Nephron progenitor cell (in vitro differentiated cells): ENCODE results near the gene RHOBTB1.
A peak's percentile ranks its signal among the peaks of the same experiment; 100 is the strongest.

Source experiments
- DNase-seq: peaks from one replicate; pipeline ENCODE4 v3.0.0; 2021
- H3K27ac Mint-ChIP-seq: 2 replicates; pipeline ENCODE4 v1.8.0; 2021; ENCODE audit warnings: mild to moderate bottlenecking, moderate library complexity, mixed read lengths
- H3K27me3 Mint-ChIP-seq: 2 replicates; pipeline ENCODE4 v1.8.0; 2021; ENCODE audit warnings: mild to moderate bottlenecking, low read depth, mixed read lengths; ENCODE audit not compliant: poor library complexity
- H3K36me3 Mint-ChIP-seq: 2 replicates; pipeline ENCODE4 v1.8.0; 2021; ENCODE audit warnings: low read depth, mixed read lengths
- H3K4me1 Mint-ChIP-seq: 2 replicates; pipeline ENCODE4 v1.8.0; 2021; ENCODE audit warnings: mixed read lengths
- H3K4me3 Mint-ChIP-seq: 2 replicates; pipeline ENCODE4 v1.8.0; 2021; ENCODE audit warnings: mild to moderate bottlenecking, moderate library complexity, mixed read lengths
- H3K9me3 Mint-ChIP-seq: 2 replicates; pipeline ENCODE4 v1.8.0; 2021; ENCODE audit warnings: mild to moderate bottlenecking, moderate library complexity, mixed read lengths
- CTCF ChIP-seq: fragments of 200-600 bp; sonication (generic); IDR thresholded peaks from 2 replicates; pipeline ENCODE4 v1.5.0; 2021; ENCODE audit warnings: antibody characterized with exemption

Gene RHOBTB1

GRCh38 chr10:60896810-60897209 is 47.2 kb downstream of the RHOBTB1 start:
- peaks cover 26% of the 10 kb centered on the region for H3K4me1 Mint-ChIP-seq

GRCh38 chr10:60896033-60896432 is 48.0 kb downstream of the RHOBTB1 start:
- peaks cover 4% of the 10 kb centered on the region for H3K9me3 Mint-ChIP-seq
- peaks cover 27% of the 10 kb centered on the region for H3K36me3 Mint-ChIP-seq
- TF ChIP-seq CTCF, result no peak
- no peak for DNase-seq
- H3K4me3 Mint-ChIP-seq, result no peak overlapping the region
- no peak overlapping the region for H3K27ac Mint-ChIP-seq
- peaks cover 26% of the 10 kb centered on the region for H3K4me1 Mint-ChIP-seq
- H3K27me3 Mint-ChIP-seq, result no peaks in the 10 kb centered on the region

More at GRCh38 chr10:60896810-60897209, 47.2 kb downstream of the RHOBTB1 start:
- DNase-seq, result no peak
- no peak for TF ChIP-seq CTCF
- Mint-ChIP-seq H3K27ac (no peak overlapping the region), H3K4me3 (no peak overlapping the region), H3K36me3 (peaks cover 23% of the 10 kb centered on the region), H3K27me3 (no peaks in the 10 kb centered on the region), H3K9me3 (peaks cover 2% of the 10 kb centered on the region)

- H3K4me3 Mint-ChIP-seq, result no peak overlapping the region
- peaks cover 39% of the 10 kb centered on the region for H3K36me3 Mint-ChIP-seq
- no peak for DNase-seq
- H3K27me3 Mint-ChIP-seq, result no peaks in the 10 kb centered on the region
- H3K9me3 Mint-ChIP-seq, result peaks cover 4% of the 10 kb centered on the region
- no peak for TF ChIP-seq CTCF
- H3K27ac Mint-ChIP-seq, result peak overlapping the region; percentile 38
- peaks cover 26% of the 10 kb centered on the region for H3K4me1 Mint-ChIP-seq
These were observed 49.2 kb downstream of the RHOBTB1 start for GRCh38 chr10:60894786-60895185.

GRCh38 chr10:60893231-60893630 is 50.8 kb downstream of the RHOBTB1 start:
- TF ChIP-seq CTCF, result no peak
- Mint-ChIP-seq H3K27ac (no peak overlapping the region), H3K27me3 (no peaks in the 10 kb centered on the region), H3K4me3 (no peak overlapping the region), H3K36me3 (peaks cover 44% of the 10 kb centered on the region), H3K9me3 (peaks cover 4% of the 10 kb centered on the region), H3K4me1 (peaks cover 26% of the 10 kb centered on the region)
- DNase-seq, result no peak

GRCh38 chr10:60892571-60892970 is 51.4 kb downstream of the RHOBTB1 start:
- Mint-ChIP-seq H3K4me1 (peaks cover 26% of the 10 kb centered on the region), H3K4me3 (no peak overlapping the region), H3K36me3 (peaks cover 47% of the 10 kb centered on the region), H3K9me3 (peaks cover 4% of the 10 kb centered on the region), H3K27ac (no peak overlapping the region), H3K27me3 (no peaks in the 10 kb centered on the region)
- no peak for DNase-seq
- TF ChIP-seq CTCF, result no peak

- H3K27me3 Mint-ChIP-seq, result no peaks in the 10 kb centered on the region
- DNase-seq, result no peak
- peaks cover 64% of the 10 kb centered on the region for H3K36me3 Mint-ChIP-seq
- no peak for TF ChIP-seq CTCF
- no peak overlapping the region for H3K27ac Mint-ChIP-seq
- peaks cover 4% of the 10 kb centered on the region for H3K9me3 Mint-ChIP-seq
- no peak overlapping the region for H3K4me3 Mint-ChIP-seq
- H3K4me1 Mint-ChIP-seq, result peaks cover 15% of the 10 kb centered on the region
These were observed 53.2 kb downstream of the RHOBTB1 start for GRCh38 chr10:60890811-60891210.
